ENCODE measurements around the gene NUTM1.
"Not testable (repeated sequence)": the region's sequence is repeated elsewhere in the genome, so short reads cannot be mapped to it uniquely, and the experiment has no call there.

NUTM1 gene

DNA sequence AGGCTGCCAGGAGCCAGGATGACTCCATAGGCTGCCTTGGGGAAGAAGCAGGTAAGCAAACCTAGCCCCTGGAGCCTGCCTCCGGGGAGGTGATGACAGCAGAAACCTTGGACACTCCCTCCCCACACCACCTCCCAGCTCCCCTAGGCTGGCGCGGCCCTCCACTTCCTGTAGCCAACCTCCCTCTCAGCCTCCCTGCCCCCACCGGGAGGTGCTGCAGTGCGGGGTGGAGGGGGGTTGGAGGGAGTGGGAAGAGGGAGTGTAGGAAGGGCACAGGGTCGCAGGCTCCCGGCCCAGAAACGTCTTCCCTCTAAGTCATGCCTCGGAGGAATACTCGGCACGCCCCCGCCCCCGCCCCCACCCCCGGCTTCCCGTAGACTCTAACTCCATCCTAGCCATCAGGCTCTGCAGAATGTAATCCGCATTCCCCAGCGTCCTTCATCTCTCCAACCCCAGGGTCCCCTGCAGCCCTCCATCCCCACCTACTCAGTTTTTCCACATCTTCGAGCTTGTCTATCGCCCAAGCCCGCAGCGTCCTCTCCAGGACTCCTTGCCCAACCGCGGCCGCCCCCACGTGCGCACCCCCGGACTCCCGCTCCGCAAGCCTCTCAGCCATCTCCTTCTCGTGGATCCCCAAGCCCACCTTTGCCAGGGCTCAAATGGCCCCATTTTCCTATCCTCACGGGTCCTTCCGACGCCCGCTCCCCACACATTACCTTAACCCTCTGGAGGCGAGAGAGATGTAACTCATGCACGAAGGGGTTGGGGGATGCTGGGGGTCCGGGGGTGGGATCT is 23.4 kb downstream of the NUTM1 start:
- DNase-seq, result peak; percentile 7

GRCh38 chr15:34367101-34368081 is 24.3 kb downstream of the NUTM1 start, which contains the start of gene LPCAT4:
Gene LPCAT4 (minus strand): TSS chr15:34367196. CDS start chr15:34367100, 96 bp downstream.
- DNase-seq, result peak; percentile 88

DNA sequence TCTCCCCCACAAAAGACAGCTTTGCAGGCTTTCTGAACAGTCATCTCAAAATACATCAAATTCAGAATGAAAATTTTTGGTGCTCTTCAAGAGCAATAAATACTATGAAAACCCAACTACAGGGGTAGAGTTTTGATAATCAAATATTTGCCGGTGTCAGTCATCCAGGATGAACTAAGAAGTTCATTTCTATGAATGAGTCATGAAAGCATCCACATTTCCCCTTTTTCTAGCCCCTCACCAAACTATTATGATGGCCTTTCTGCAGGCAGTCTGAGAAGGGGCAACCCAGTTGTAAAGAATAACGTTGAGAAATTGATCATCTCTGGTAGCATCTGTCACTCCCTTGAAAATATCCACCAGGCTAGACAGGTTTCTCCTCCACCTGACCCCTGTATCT is 27.0 kb downstream of the NUTM1 start:
- no peak for DNase-seq

GRCh38 chr15:34370643-34371042 is 27.5 kb downstream of the NUTM1 start:
- DNase-seq, result no peak

DNA sequence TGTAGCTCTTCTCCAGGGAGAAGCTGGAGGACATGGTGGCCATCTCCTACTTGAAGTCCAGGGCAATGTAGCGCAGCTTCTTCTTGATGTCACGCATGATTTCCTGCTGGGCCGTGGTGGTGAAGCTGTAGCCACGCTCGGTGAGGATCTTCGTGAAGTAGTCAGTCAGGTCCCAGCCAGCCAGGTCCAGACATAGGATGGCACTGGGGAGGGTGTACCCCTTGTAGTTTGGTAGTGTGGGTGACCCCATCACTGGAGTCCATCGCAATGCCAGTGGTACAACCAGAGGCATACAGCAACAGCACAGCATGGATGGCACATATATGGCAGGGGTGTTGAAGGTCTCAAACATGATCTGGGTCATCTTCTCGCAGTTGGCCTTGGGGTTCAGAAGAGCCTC is 30.8 kb downstream of the NUTM1 start:
- DNase-seq, result no peak

DNA sequence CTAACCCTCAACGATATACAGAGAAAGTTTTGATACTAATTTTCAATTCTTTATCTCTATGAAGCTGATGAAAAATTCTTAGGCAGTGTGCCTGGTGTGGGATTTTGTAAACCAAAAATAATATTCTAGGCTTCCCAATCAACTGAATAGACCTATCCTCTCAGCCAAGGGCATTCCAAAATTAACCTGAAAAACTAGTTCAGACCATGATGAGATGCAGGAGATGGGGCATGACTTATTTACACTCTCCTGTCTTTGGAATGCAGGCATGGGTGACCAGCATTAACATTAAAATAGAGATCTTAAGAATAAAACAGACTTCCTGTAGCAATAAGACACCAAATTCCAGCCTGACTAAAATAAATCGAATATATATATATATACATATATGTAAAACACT is 31.7 kb downstream of the NUTM1 start:
- no peak for DNase-seq

DNA sequence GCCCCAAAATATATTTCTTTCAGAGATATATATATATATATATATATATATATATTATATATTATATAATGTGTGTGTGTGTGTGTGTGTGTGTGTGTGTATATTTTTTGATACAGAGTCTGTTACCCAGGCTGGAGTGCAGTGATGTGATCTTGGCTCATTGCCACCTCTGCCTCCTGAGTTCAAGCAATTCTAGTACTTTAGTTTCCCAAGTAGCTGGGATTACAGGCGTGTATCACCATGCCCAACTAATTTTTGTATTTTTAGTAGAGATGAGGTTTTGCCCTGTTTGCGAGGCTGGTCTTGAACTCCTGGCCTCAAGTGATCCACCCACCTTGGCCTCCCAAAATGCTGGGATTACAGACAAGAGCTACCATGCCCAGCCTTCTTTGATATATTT is 32.4 kb downstream of the NUTM1 start:
- DNase-seq, result not testable (repeated sequence)

DNA sequence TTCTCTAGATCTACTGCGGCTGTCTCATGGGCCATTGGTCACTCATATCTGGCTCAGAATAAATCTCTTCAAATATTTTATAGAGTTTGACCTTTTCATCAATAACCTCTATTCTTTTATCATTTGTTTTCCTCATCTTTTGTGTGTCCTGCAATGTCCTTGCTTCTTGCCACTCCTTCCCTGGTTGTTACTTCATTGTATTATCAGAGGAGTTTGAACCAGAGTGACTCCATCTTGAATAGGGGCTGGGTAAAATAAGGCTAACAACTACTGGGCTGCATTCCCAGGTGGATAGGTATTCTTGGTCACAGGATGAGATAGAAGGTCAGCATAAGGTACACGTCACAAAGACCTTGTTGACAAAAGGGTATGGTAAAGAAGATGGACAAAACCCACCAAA is 33.7 kb downstream of the NUTM1 start:
- no peak for DNase-seq

GRCh38 chr15:34380491-34380890 is 37.4 kb downstream of the NUTM1 start:
- DNase-seq, result not testable (repeated sequence)

- DNase-seq, result not testable (repeated sequence)
These were observed 38.9 kb downstream of the NUTM1 start for GRCh38 chr15:34381829-34382521.

GRCh38 chr15:34389594-34390086 is 46.5 kb downstream of the NUTM1 start:
- DNase-seq, result not testable (repeated sequence)

GRCh38 chr15:34392981-34393380 is 49.9 kb downstream of the NUTM1 start:
- DNase-seq, result not testable (repeated sequence)

DNA sequence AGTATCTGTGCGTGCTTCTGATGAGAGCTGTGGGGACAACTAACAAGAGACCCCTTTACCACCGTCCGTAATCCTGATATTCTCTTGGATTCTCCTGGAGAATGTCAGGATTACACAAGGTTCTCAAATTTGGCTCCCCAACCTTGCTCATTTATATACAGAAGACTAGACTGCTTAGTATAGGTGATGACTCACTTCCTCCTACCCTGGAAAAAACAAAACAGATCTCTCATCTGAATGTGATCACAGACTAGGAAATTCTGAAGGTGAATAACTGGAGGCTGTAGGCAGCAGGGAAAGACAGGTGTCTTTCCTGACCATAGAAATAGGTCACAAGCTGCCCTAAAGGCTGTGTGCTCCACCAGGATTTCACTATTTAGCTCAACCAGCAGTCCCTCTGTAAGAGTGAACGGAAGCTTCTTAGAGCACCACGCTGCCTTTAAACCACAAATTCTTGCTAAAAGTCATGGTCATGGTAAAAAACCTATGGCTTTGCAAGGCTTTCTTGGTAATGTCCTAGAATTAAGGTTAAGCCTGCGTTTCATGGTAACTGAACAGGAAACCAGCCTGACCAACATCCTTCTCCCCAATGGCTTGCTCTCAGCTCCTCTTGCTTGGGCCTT is 54.6 kb downstream of the NUTM1 start:
- DNase-seq, result not testable (repeated sequence)

GRCh38 chr15:34403160-34403598 is 60.1 kb downstream of the NUTM1 start:
- not testable (repeated sequence) for DNase-seq

- DNase-seq, result not testable (repeated sequence)
These were observed 60.8 kb downstream of the NUTM1 start for GRCh38 chr15:34403899-34404298.

All from inflammatory macrophage treated with lipopolysaccharide for 4 hours (primary cell).